NOMO-1 (cell line): ENCODE data around the gene ILF2.

Source experiments
- DNase-seq, 2 experiments: peaks; one replicate each; lab custom pipeline; 2025; ENCODE audit not compliant: unreplicated experiment in 2 of 2; lab: John Stamatoyannopoulos, UW

Gene ILF2

DNA sequence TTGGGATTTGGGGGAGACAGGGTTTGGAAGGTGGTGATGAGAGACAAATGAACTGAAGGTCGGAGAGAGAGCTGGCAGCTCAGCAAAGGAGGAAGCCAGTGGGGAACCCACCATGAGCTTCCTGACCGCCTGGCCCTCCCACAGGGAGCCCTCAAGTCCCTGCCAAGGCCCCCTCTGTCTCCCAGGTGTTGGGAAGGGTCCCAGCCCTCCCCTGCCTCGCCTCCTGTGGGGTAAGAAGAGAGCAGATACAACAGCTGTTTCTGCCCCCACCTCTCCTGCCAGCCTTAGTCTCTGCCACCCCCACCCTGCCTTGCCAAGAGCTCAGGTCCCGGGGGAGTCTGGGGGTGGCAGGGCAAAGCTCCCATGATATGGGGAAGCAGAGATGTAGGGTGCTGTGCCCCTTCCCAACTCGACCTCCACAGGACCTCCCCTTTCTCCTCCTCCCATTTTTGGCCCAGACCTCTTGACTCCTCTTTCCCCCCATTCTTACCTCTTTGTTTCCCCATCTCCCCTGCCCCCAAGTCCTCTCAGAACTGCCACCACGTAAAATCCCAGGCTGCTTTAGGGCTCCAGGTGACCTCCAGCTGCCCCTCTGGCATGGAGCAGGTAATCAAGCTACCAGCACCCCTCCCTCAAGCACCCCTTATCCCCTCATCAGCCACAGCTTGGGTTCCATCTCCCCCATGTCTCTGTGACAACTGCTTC is 42.0 kb downstream of the ILF2 start:
- no peak for DNase-seq

DNA sequence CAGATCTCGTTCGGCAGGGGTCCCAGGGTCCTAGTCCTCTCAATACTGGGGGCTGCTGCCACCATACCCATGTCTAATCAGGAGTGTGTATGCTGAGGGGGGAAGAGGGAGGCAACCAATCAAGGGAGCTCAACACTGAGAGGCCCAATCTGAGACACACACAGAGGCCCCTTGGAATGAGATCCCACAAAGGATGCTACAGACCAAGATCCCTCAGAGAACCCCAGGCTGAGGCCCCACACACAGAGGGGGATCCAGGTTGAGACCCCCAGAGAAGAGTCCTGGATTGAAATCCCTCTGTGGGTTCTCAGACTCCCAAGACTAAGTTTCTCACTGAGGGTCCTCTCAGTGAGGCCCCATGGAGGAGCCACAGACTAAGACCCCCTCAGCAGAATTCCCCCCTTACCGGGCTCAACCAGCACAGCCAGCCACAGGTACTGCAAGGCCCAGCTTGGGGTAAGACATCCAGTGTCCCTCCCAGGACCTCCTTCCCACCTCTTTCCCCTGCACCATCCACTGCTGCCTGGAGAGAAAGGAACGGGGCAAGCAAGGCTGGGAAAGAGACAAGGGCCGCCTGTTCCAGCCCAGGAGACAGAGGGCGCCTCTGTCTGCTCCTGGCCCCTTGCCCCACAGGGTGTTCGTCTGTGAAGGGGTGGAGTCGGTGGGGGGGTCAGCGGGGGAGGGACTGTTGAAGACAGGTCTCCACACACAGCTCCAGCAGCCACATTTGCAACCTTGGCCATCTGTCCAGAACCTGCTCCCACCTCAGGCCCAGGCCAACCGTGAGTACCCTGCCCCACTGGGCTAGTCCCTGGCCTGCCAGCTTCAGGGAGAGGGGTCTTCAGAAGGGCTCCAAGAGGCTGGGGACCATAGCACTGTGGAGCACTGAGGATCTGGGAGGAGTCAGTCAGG is 42.8 kb downstream of the ILF2 start, which contains the start of gene S100A1:
TSS of gene S100A1 (plus strand) at position 720 of the 912 bp plus-strand sequence. CDS start 2,088 bp downstream, outside the sequence.
- no peak for DNase-seq

DNA sequence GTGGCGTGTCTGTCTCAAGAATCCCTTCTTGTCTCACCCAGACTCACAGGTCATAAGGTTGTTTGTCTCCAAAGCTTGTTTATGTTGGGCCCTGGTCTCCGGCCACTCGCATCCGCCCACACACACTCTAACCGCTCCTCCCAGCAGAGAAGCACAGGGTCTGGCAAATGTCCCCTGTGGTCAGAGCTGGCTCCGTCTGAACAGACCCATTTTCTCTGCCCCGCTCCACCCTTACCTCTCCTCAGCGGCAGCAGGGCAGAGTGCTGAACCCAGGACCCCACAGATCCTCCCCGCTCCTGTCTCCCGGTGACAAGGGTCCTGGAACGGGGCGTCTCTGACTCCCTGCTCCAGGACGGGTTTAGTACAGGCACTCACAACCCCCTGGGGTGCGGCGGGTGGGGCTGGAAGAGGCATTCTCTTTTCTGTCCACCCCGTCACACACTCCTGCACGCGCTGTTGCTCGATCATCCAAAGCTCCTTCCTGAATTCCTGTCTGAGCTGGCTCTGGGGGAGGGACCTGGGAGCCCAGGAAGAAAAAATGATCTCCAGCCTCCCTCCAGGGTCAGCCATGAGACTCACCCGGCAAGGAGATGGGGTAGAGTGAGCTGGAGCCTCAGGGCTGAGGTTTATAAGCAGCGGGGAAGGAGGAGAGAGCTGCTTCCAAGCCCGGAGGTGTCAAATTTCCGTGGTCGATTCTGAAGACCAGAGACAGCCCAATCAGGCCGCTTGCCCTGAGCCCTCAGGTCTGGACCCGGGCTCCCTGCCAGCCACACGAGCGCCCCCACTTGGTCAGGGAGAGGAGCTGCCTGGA is 43.7 kb downstream of the ILF2 start, which contains the start of gene S100A13:
TSS of gene S100A13 (minus strand) at position 602 of the 811 bp plus-strand sequence. CDS start 1,033 bp downstream, outside the sequence.
- no peak for DNase-seq

DNA sequence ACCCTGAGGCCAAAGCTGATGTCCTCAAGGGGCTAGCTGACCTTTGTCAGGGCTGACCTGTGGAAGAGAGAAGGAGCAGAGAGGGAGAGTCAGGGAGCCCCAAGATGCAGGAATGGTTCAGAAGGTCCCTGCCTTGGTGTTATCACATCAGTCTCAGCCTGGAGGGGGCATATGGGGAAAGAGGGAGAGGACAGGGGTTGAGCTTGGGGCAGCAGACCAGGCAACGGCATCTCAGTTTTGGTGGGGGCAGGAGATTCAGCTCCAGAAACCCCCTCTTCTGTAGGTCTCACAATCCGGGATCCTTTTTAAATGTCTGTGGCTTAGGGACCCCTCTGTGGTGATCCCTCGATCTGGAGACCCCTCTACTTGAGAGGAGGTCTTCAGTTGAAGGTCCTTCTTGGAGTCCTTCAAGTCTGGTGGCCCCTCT is 44.3 kb downstream of the ILF2 start:
- no peak for DNase-seq

DNA sequence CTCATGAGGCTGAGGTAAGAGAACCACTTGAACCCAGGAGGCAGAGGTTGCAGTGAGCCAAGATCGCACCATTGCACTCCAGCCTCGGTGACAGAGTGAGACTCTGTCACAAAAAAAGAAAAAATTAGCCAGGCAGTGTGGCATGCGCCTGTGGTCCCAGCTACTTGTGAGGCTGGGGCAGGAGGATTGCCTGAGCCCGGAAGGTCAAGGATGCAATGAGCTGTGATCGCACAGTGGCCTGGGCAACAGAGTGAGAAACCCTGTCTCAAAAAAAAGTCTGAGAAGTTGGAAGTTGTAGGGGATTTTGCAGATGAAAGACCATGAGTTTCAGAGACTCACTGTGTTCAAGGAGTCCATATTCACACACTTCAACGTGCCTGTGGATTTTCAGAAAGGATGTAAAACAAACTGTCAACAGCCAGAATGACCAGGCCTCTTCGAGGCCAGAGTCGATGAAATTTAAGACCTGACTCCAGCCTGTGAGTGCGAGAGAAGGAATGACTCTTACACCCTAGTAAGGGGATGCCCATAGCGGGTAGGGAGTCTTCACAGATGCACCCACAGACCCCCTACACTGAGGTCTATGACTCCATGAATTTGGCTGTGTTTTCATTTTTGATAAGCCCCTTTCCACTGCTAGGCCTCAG is 45.7 kb downstream of the ILF2 start:
- DNase-seq, result no peak

DNA sequence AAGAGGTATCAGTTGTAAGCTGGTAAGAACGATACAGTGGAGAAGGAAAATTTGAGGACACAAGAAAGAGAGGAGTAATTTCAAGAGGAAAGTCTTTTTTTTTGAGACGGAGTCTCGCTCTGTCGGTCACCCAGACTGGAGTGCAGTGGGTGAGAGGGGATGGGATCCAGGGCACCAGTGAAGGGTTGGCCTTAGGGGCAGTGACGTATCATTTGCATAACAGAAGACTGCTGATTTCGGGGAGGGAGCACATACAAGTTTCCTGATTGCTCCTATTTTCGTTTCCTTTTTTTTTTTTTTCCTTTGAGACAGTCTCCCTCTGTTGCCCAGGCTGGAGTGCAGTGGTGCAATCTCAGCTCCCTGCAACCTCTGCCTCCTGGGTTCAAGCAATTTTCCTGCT is 47.7 kb downstream of the ILF2 start:
- DNase-seq, result peak; percentile 27 to 43

DNA sequence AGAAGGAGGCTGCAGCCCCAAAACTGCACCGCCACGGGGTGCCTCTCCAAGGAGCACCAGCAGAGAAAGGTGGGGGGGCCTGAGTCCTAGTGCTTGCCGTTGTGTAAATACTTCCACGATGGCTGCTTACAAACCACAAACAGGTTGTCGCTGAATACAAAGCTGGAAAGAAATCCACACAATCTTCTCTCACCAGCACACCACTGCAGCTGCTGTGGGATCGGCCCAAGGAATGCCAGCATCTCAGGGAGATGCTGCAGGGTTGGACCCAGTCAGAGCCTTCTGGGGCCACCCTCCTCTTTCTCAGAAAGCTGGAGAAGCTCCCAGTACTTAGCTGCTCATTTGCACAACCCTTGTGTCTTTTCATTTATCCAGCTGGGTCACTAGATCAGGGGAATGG is 51.6 kb downstream of the ILF2 start:
- DNase-seq, result no peak

DNA sequence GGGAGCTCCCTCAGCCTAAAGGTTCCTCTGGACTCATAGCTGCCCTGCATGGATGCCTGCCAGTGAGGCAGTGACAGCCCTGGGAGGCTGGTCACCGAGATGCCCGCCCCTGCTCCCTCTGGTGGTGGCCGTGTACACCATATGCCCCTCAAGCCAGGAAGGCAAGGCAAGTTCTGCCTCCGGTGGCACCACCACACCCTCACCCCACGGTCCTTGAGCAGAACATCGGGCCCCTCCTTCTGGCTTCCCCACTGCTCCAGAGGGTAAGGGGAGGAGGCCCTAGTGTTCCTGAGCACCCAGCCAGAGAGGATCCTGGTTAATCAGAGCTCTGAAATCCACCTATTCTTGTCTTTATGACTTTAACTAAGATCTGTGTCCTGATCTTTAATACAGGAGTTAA is 53.1 kb downstream of the ILF2 start:
- no peak for DNase-seq

DNA sequence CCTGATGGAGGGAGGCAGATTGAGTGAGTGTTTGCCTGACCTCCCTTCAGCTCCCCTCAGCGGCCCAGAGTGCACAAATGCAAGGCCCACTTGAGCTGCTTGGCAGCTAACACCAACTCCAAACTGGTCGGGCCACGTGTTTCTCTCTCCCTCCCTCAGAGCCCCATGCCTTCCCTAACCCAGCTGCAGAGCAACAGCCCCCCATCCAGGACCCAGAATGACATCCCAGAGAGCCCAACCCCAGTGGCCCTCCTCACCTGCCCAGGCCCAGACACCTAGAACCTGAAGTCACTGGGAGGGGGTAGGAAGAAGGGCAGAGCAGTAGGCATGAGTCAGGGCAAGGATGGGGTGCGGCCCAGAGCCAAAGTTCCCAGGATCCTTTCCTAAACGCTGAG is 53.9 kb downstream of the ILF2 start:
- DNase-seq, result no peak

DNA sequence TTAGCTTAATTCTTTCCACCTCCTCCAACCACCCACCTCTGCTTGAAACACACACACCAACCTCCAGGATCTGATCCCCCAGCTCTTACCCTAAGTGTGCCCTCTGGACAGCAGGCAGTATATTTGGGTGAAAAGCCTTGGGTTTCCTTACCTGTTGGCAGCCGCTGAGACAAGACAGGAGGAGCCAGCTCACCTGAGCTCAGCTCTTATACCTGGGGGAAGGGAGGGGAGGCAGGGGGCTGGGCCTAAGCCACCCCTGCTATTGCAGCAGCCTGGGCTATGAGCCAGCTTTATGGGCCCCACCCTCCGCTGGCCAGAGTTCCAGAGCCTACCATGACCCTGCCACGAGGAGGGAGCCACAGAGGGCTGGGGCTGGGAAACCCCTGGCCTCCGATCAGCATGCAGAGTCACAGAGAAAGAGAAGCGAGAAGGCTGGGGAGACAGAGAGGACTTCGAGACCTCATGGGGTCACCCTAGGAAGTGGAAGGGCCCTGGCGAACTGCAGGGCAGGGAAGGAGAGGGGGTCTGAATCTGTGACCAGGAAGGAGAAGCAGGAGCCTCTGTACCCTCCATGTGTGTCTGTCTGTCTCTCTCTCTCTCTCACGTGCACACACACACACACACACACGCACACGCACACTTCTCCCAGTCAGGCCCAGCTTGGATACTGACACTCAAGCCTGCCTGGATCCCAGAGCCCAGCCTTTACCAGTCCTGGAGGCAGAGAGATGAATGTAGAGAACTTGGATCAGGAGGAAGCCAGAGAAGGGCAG is 54.5 kb downstream of the ILF2 start, which contains the start of gene S100A14:
TSS of gene S100A14 (minus strand) at position 182 of the 773 bp plus-strand sequence. CDS start 467 bp downstream, outside the sequence.
- no peak for DNase-seq

DNA sequence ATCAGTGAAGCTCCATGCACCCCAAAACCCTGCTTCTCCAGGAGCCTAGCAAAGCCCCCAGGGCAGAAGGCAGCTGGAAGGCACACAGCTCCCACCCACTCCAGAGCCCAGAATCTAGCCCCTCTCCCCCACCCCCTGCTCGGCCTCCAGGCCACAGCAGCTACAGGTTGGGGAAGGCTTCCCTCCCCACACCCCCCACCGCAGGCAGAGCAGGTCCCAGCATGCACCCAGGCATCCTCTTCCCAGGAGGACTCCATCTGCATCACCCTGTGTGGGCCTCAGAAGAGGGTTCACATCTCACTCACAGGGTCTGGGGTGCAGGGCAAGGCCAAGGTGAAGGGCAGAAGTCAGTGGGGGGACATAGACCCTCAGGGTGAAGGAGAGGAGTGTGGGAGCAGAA is 55.4 kb downstream of the ILF2 start:
- no peak for DNase-seq

DNA sequence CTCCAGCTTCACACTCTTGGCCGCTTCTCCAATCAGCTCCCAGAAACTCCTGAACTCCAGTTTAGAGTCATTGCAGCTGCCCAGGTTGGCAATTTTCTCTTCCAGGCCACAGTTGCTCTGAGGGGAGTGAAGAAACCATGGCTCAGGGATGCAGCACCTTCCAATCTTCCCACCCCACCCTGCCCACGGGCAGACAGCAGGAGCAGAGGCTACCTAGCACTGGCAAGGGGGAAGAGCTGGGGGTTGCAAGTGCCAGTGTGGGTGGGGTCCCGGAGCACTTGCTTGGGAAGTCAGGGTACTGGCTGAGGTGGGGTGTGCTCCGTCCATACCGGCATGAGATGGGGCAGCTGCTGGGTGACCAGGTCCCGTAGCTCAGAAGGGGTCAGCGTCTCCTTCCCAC is 55.9 kb downstream of the ILF2 start:
- DNase-seq, result no peak

DNA sequence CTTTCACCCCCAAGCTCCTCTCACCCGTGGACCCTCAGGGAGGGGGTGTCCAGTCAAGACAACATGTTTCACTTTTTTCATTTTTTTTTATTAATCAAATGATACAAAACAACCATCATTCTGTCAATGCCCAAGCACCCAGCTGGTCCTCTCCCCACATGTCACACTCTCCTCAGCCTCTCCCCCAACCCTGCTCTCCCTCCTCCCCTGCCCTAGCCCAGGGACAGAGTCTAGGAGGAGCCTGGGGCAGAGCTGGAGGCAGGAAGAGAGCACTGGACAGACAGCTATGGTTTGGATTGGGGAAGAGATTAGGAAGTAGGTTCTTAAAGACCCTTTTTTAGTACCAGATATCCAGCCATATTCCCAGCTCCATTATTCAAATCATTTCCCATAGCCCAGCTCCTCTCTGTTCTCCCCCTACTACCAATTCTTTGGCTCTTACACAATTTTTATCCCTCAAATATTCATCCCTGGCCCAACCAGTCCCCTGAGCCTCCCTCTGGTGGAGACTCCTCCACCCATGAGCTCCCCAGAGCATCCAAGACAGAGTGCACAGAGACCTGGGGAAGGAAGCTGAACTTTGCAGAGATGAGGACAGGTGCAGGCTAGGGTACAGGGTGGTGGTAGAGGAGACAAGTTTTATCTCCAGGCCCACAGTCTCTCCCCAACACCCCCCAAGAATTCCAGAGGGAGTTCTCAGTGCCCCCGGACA is 56.4 kb downstream of the ILF2 start:
- DNase-seq, result no peak

DNA sequence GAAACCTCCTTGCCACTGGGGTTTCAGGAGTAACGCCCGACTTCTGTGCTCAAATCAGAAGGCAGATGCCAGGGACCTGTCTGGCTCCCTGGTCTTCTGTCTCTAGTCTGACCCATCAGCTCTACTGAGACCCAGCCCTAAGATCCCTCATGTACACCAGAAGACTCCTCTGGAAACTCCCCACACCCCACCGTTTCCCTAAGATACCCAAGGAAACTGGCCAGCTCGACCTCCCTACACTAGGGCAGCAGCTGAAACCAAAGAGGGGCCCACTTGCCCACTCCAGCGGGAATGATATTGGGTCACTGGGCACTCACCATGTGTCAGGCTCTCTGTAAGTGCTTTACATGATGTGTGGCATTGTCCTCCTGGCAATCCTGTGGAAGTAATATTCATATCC is 57.4 kb downstream of the ILF2 start:
- no peak for DNase-seq

DNA sequence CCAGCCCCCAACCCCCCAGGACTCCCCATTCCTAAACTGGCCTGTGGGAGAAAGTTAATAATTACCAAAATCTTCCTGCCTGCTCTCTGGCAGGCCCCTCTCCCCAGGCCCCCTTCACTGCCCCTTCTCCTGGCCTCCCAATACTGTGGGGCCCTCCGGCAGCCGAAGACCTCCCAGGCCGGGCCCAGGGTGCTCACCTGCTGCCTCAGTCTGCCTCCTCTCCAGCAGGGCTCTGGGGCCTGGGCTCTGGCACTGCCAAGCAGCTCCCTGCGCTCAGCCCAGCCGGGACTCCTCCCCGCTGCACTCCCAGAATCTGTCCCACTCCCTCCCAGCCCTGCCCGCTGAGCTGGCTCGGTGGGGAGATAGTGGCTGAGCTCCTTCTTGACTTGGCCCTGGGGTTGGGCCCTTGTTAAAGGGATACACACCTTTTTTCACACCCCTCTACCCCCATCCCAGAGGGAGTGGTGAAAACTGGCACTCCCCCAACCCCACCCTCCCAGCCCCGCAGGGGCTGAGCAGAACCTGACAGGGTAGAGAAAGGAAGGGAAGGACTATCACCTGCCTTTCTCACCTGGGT is 58.0 kb downstream of the ILF2 start, which contains the start of gene S100A16:
TSS of gene S100A16 (minus strand) at position 383 of the 577 bp plus-strand sequence. CDS start 4,986 bp downstream, outside the sequence.
- no peak for DNase-seq

DNA sequence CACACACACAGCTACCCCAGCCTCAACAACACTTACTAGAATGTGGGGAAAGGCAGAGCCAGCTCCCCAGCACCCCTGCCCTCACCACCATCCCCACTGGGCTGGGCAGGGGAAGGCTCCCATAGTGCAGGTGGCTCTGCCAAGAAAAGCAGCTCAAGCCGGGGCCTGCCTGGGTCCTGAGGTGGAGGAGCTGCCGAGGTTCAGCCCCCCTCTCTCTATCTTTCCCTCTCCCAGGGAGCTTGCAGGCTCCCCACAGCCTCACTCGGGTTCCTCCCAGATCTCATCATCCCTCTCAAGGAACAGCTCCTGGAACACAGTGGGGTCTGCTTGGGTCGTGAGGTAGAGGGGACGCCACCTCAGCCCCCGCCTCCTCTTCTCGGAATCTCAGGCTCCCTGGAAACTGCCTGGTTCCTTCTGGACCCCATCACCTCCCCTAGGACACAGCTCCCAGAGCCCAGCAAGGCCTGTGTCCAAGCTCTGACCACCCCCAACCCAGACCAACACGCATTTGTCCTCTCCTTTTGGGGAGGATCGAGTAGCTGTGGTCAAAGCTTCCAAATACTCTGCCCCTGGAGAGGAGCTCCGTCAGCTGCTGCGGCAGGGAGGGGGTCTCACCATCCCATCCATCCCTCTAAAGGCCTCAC is 58.6 kb downstream of the ILF2 start:
- no peak for DNase-seq
